BJ (cell line): ENCODE results near the gene PADI1. TPM values are rescaled to one million over a fixed set of nuclear protein-coding genes. Genes with fewer than 3 reads are reported as not detected.

Experiments used
- CTCF ChIA-PET: fragments of 350-600 bp; formaldehyde crosslinking; extraction: SDS; loops from one replicate; lab custom pipeline; 2021; ENCODE audit warnings: antibody characterized with exemption, inconsistent platforms; lab: Yijun Ruan, JAX
- POLR2A ChIA-PET: fragments of 300-600 bp; sonication (Branson Sonifier 250); formaldehyde crosslinking; extraction: SDS; loops from one replicate; lab custom pipeline; 2021; ENCODE audit warnings: antibody characterized with exemption; lab: Charles Lee
- DNase-seq: peaks from one replicate; pipeline ENCODE4 v3.0.0-alpha.2; 2011; ENCODE audit warnings: low read depth
- H3K27me3 ChIP-seq: 2 replicates; pipeline ENCODE4 v1.6.0; 2011; ENCODE audit warnings: low read length; ENCODE audit not compliant: control insufficient read depth, insufficient read depth
- H3K36me3 ChIP-seq: 2 replicates; pipeline ENCODE4 v1.5.1; 2011; ENCODE audit warnings: low read length; ENCODE audit not compliant: control insufficient read depth, insufficient read depth
- H3K4me3 ChIP-seq: 2 replicates; pipeline ENCODE4 v1.5.1; 2011; ENCODE audit warnings: low read depth, mild to moderate bottlenecking, control low read depth, low read length
- polyA plus RNA-seq: library from polyadenylated mRNA; depleted of rRNA; stranded (reverse); fragments of >200 nt; gene quantifications from 2 replicates; pipeline ENCODE4 v1.2.3, GENCODE V29; 2011
- TF ChIP-seq, protein P1 (sequence below): IDR thresholded peaks from 2 replicates; pipeline ENCODE4 v1.5.1; 2011; ENCODE audit warnings: low read depth, mild to moderate bottlenecking, control low read depth, inconsistent platforms, low read length, moderate library complexity; ENCODE audit not compliant: insufficient read depth

Gene PADI1
- polyA plus RNA-seq, 1 experiment: 0.82 TPM

DNA sequence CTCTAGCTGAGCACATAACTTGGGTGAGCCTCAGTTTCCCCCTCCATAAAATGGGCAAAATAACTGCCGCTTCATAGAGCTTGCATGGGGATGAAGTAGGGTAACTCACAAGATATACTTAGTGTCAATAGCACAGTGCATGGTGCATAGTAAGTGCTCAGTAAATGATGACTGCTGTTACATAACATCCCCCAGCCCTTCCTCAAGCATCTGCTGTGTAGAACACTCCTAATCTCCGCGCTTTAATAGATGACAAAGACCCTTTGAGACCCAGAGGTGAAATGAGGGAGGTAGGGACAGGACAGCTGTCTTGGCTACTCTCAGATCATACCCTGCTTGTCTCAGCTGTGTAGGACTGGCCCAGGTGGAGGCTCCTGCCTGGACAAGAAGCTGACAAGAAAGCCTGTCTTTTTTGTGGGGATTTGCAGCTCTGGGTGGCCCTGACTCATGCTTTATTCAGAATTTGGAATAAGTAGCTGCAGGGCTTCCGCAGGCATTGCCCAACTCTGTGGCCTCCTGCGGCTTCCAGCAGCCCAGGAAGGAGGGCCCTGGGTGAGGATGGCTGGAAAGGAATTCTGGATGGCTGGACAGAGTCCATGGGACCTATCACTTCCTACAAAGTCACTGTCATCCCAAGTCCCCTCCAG is 82.3 kb downstream of the PADI1 start:
- POLR2A ChIA-PET: no interaction called here
- TF ChIP-seq, protein P1, sequence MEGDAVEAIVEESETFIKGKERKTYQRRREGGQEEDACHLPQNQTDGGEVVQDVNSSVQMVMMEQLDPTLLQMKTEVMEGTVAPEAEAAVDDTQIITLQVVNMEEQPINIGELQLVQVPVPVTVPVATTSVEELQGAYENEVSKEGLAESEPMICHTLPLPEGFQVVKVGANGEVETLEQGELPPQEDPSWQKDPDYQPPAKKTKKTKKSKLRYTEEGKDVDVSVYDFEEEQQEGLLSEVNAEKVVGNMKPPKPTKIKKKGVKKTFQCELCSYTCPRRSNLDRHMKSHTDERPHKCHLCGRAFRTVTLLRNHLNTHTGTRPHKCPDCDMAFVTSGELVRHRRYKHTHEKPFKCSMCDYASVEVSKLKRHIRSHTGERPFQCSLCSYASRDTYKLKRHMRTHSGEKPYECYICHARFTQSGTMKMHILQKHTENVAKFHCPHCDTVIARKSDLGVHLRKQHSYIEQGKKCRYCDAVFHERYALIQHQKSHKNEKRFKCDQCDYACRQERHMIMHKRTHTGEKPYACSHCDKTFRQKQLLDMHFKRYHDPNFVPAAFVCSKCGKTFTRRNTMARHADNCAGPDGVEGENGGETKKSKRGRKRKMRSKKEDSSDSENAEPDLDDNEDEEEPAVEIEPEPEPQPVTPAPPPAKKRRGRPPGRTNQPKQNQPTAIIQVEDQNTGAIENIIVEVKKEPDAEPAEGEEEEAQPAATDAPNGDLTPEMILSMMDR: no peak
- peak; percentile 55 for DNase-seq
- H3K27me3 ChIP-seq: peaks cover 17% of the 10 kb centered on the region
- H3K4me3 ChIP-seq: no peak overlapping the region
- CTCF ChIA-PET: interaction anchor here (0.6 to 1.3 kb wide), 5 partner anchors 13 to 227 kb away, joined by 3 to 5 read pairs (median 3); no protein-coding TSS in a partner anchor
- H3K36me3 ChIP-seq: no peaks in the 10 kb centered on the region

DNA sequence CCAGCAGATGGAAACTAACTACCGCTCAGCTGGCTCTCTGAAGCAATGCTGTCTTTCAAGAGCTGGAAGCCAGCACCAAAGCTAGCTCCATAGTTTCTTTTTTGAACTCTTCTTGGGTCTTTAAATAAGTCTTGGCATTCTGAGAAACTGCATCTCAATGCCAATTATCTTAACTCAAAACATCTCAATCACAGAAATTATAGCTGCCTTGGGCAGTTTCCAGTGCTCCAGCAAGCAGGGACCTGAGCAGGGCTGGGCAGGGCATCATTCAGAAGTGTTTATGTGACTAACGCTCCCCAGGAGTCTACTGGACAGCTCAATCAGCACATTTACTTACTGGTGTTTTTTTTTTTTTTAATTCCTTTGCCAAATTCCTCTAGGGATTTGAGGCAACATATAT is 84.8 kb downstream of the PADI1 start:
- TF ChIP-seq, protein P1: no peak
- ChIA-PET POLR2A (no interaction called here), CTCF (interaction anchor here (0.9 kb wide), 1 partner anchor 47 kb away, joined by 4 read pairs; no protein-coding TSS in a partner anchor)
- H3K27me3 ChIP-seq: peaks cover 7% of the 10 kb centered on the region
- no peaks in the 10 kb centered on the region for H3K36me3 ChIP-seq
- no peak for DNase-seq
- no peak overlapping the region for H3K4me3 ChIP-seq

DNA sequence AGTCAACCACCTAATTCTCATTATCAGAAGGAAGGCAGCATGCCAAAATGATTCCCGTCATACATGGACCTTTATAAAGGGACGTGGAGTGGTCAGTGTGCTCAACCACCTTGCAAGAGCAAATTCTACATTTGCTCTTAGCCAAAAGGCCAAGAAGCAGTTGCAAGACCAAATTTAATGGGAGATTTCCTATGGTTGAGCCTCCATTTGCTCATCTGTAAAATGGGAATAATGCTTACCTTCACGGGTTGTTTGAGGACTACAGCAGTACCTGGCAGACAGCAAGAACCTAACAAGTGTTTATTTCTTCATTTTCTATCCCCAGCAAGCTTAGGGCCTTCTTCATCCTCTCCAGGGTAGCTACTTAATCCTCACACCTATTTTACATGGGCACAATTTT is 85.6 kb downstream of the PADI1 start:
- Histone ChIP-seq H3K4me3 (no peak overlapping the region), H3K36me3 (no peaks in the 10 kb centered on the region), H3K27me3 (peaks cover 8% of the 10 kb centered on the region; the same call in 1 of the 2 replicates)
- TF ChIP-seq, protein P1: no peak
- ChIA-PET POLR2A (no interaction called here), CTCF (no interaction called here)
- no peak for DNase-seq

DNA sequence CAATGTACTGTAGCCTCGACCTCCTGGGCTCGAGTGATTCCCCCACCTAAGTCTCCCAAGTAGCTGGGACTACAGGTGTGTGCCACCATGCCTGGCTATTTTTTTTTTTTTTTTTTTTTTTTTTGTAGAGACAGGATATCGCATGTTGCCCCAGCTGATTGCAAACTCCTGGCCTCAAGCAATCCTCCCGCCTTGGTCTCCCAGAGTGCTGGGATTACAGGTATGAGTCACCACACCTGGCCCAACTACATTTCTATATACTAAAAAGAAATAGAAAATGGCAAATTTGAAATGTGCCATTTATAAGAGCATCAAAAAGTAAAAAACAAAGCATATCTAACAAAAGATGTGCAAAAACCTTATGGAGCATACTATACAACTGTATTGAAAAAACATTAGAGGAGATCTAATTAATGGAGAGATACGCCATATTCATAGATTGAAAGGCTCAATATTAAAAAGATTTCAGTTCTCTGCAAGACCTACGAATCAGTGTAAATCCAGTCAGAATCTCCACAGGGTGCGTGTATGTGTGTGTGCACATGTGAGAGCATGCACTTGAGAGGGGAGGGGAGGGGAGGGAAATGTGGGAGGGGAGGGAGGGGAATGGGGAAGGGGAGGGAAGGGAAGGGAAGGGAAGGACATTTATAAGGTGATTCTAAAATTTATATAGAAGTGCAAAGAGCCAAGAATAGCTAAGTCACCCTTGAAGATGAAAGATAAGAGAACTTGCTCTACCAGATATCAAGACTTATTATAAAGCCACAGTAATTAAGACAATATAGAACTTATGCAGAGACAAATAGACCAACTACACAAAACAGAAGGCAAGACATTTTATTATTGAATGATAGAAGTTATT is 87.6 kb downstream of the PADI1 start:
- DNase-seq: no peak
- Histone ChIP-seq H3K36me3 (no peaks in the 10 kb centered on the region), H3K27me3 (peaks cover 15% of the 10 kb centered on the region), H3K4me3 (no peak overlapping the region)
- CTCF ChIA-PET: no interaction called here
- POLR2A ChIA-PET: no interaction called here
- TF ChIP-seq, protein P1: no peak
